NCI-H187 treated with DMSO at 0.1 percent for 48 hours (cell line): ENCODE measurements around the gene NTPCR.

Experiments
- DNase-seq: peaks from one replicate; lab custom pipeline; 2025; lab: John Stamatoyannopoulos, UW

Gene NTPCR

DNA sequence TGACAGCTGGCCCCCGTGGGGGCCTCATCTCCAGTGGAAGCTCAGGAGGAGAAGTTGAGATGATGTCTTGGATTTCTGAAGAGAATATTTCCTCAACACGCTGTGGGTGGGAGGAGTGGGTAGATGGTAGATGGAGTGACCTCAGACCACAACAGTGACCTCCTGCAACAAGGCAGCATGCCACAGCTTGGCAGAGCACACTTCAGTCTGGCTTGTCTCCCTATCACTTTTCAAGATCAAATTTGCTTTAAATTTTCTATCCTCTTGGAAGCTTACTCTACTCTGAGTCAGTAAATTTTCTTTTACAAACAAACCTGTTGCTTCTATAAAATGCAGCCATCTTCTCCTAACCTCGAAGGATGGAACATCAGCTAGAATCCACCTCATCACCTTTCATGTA is 59.7 kb downstream of the NTPCR start:
- no peak for DNase-seq

- no peak for DNase-seq
Measured at GRCh38 chr1:233012021-233012420, 61.6 kb downstream of the NTPCR start.

DNA sequence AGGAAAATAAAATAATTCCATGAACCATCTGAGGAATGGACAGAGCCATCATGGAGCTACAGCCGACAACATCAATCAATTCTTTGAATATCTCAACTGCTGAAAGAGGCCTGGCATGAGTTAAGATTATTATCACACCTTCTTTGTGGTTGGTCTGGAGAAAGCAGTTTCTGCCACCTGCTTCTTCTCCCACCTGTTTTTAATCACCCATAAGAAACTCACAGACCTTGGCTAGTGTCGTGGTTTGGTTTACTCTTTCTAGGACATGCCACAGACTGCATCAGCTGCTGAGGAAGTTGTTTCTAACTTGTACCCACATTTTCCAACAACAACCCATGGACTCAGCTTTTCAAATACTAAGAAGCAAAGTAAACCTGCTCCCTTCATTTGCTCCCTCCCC is 65.6 kb downstream of the NTPCR start:
- DNase-seq, result no peak

DNA sequence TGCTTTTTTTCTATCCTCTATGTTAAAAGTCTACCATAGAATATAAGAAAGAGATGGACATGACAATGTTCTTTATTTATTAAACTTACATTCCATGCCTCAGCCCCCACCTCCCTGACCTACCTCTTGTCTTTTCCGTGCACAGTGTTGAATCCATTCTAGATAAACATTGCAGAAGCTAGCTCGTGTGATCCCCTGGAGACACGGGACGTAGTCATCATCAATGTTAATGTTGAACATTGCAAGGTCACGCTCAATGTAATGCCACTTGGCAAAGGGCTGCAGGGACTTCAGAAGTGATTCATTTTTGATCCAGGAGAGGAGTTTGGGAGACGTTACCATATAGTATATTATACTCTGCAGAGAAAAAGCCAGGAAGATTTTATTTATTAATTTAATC is 66.4 kb downstream of the NTPCR start:
- DNase-seq, result no peak

GRCh38 chr1:233019083-233019482 is 68.7 kb downstream of the NTPCR start:
- no peak for DNase-seq

DNA sequence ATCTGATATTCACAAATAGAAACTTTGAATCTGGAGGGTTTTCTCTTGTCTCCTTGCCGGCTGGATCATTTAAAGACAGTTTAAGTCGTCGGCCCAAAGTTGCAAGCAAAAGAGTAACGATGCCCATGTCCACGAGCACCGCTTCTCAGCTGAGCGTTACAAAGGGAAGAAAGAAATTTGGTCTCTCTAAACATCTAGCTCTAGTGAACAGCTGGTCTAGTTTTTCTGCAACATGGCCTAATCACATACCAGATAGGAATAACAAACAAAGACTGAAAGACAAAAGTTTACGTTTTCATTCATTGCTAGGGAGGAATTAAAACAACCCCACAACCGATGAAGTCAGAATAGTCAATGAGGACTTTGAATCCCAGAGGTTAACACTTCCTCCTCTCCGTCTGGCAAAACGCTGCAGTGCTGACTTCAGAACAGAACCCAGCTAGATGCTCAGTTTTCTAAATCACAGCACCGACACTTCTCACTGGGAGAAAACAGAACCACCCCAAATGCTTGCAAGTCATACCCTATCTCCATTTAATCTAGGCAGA is 69.4 kb downstream of the NTPCR start:
- DNase-seq, result no peak

- no peak for DNase-seq
Measured at GRCh38 chr1:233020426-233020825, 70.0 kb downstream of the NTPCR start.

GRCh38 chr1:233022246-233022645 is 71.8 kb downstream of the NTPCR start:
- DNase-seq, result no peak

DNA sequence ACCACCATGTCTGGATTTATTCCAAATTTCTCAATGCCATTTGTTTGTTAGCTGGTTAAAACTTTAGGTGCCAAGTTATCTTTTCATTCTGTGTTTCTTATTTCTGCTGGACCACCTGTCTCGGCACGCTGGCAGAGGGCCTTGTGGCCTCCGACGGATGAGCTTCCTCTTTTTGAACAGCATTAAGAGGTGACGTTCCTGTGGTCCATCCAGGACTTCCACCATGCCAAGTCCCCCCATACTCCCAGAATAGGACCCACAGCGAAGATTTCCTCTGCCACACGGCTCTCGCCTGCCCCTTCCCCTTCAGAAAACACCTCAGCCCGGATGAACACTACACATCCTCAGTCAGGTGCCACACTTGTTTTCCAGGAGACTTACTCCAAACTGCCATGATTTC is 73.8 kb downstream of the NTPCR start:
- no peak for DNase-seq

GRCh38 chr1:233025157-233025556 is 74.7 kb downstream of the NTPCR start:
- no peak for DNase-seq

DNA sequence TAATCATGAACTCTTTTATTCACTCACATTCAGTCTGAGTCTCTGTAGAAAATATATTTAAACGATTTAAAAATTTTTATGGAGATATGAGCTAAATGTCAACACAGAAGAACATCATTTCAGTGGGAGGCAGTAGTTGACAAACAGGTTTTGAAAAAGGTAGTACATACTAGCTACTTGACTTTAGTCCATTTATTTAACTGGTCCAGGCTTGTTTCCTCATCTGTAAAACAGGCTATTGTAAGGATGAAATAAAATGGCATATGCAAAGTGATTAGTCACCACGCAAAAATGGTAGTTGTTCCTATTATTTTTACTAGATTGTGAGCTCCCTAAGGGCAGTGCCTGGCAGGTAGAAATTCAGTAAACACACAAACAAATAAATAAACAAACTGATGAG is 75.2 kb downstream of the NTPCR start:
- no peak for DNase-seq

DNA sequence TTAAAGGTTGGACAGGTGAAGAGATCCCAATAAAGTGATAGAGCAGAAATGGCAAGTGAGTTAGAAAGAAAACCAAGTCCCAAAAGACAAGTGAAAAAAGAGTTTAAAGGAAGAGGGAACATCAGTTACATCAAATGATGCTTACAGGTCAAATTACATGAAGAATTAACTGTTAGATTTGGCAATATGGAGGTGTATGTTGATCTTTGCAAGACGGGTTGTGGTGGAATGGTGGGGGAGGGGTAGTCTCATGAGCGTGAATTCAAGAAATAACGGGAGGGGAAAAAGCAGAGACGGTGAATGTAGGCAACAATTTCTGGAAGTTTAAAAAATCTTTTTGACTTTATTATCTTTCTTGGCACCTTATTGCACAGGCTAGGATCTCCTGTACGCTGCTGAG is 76.6 kb downstream of the NTPCR start:
- DNase-seq, result no peak

DNA sequence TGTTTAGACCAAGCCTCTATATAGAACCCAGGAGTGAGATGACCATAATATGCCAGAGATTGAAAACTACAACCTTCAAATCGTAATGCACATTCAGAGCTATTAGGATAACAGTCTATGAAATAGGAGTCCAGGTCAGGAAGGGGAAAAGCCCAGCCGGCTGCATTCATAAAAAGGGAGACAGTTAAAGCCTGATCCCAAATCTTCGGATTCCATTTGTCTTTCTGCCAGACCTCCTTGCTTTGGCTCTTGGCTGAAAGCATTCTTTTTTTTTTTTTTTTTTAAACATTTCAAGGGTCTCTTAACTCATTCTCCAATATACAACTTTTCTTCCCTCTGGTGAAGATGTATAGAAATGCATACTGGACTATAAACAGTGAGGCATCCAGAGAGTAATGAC is 81.1 kb downstream of the NTPCR start:
- DNase-seq, result no peak

- no peak for DNase-seq
Measured at GRCh38 chr1:233032916-233033315, 82.5 kb downstream of the NTPCR start.

- no peak for DNase-seq
Measured at GRCh38 chr1:233033361-233033760, 83.0 kb downstream of the NTPCR start.
